HEK293 (cell line): ENCODE measurements around the gene STIM2.

Experiments
- CTCF ChIA-PET: fragments of 350-600 bp; formaldehyde crosslinking; extraction: SDS; loops from one replicate; lab custom pipeline; 2021; ENCODE audit warnings: antibody characterized with exemption; lab: Yijun Ruan, JAX
- POLR2A ChIA-PET: fragments of 300-600 bp; formaldehyde crosslinking; extraction: SDS; loops from one replicate; lab custom pipeline; 2020; ENCODE audit warnings: antibody characterized with exemption, inconsistent platforms; lab: Yijun Ruan, JAX
- H3K27ac ChIP-seq: fragments of 200-500 bp; sonication (Bioruptor generic); 2 replicates; pipeline ENCODE4 v1.5.1; 2014; ENCODE audit warnings: low read depth, low read length, control low read depth, inconsistent platforms; ENCODE audit errors: extremely low read depth
- H3K36me3 ChIP-seq, 2 experiments: fragments of 200-500 bp in 1 of 2; sonication (Bioruptor generic) in 1 of 2; 1 replicate in 1 of 2; 2 replicates in 1 of 2; pipeline ENCODE4 v1.5.1; 2014 to 2017; ENCODE audit warnings: inconsistent platforms in 2 of 2, low read length in 2 of 2; ENCODE audit not compliant: control insufficient read depth in 2 of 2, insufficient read depth in 1 of 2
- H3K4me1 ChIP-seq: fragments of 200-500 bp; sonication (Bioruptor generic); 2 replicates; pipeline ENCODE4 v1.5.1; 2014; ENCODE audit warnings: mild to moderate bottlenecking, low read length, inconsistent platforms; ENCODE audit not compliant: control insufficient read depth, insufficient read depth
- H3K4me3 ChIP-seq: 2 replicates; pipeline ENCODE4 v1.5.1; 2011; ENCODE audit warnings: low read depth, mild to moderate bottlenecking, control low read depth, low read length, moderate library complexity
- H3K9me3 ChIP-seq: fragments of 200-500 bp; sonication (Bioruptor generic); 2 replicates; pipeline ENCODE4 v1.5.1; 2014; ENCODE audit warnings: low read depth, low read length, inconsistent platforms; ENCODE audit not compliant: control insufficient read depth, insufficient read depth
- GLI4 ChIP-seq: fragments of 450-650 bp; formaldehyde crosslinking; IDR thresholded peaks from 2 replicates; pipeline ENCODE4 v1.5.1; 2016; ENCODE audit warnings: missing biosample characterization, missing genetic modification characterization
- KLF17 ChIP-seq: fragments of 450-650 bp; formaldehyde crosslinking; IDR thresholded peaks from 2 replicates; pipeline ENCODE4 v1.5.1; 2016; ENCODE audit warnings: missing biosample characterization, missing genetic modification characterization
- OVOL3 ChIP-seq: fragments of 450-650 bp; formaldehyde crosslinking; IDR thresholded peaks from 2 replicates; pipeline ENCODE4 v1.5.1; 2016; ENCODE audit warnings: missing biosample characterization, missing genetic modification characterization
- YY2 ChIP-seq: fragments of 450-650 bp; formaldehyde crosslinking; IDR thresholded peaks from 2 replicates; pipeline ENCODE4 v1.5.1; 2016; ENCODE audit warnings: missing biosample characterization, missing genetic modification characterization
- ZBTB48 ChIP-seq: fragments of 450-650 bp; formaldehyde crosslinking; IDR thresholded peaks from 2 replicates; pipeline ENCODE4 v1.5.1; 2016; ENCODE audit warnings: missing biosample characterization, missing genetic modification characterization
- ZNF112 ChIP-seq: fragments of 450-650 bp; formaldehyde crosslinking; IDR thresholded peaks from 2 replicates; pipeline ENCODE4 v1.5.0; 2017; ENCODE audit warnings: missing biosample characterization, missing genetic modification characterization
- ZNF114 ChIP-seq: fragments of 450-650 bp; formaldehyde crosslinking; IDR thresholded peaks from 2 replicates; pipeline ENCODE4 v1.5.0; 2017; ENCODE audit warnings: missing biosample characterization, missing genetic modification characterization
- ZNF121 ChIP-seq: fragments of 450-650 bp; formaldehyde crosslinking; IDR thresholded peaks from 2 replicates; pipeline ENCODE4 v1.5.1; 2016; ENCODE audit warnings: missing biosample characterization, missing genetic modification characterization
- ZNF175 ChIP-seq: fragments of 450-650 bp; formaldehyde crosslinking; IDR thresholded peaks from 2 replicates; pipeline ENCODE4 v1.5.1; 2016; ENCODE audit warnings: missing biosample characterization, missing genetic modification characterization
- ZNF221 ChIP-seq: fragments of 450-650 bp; formaldehyde crosslinking; IDR thresholded peaks from 2 replicates; pipeline ENCODE4 v1.5.1; 2017; ENCODE audit warnings: missing biosample characterization, missing genetic modification characterization, borderline replicate concordance
- ZNF280D ChIP-seq: fragments of 450-650 bp; formaldehyde crosslinking; IDR thresholded peaks from 2 replicates; pipeline ENCODE4 v1.5.1; 2016; ENCODE audit warnings: missing biosample characterization, missing genetic modification characterization
- ZNF324 ChIP-seq: fragments of 450-650 bp; formaldehyde crosslinking; IDR thresholded peaks from 2 replicates; pipeline ENCODE4 v1.5.1; 2016; ENCODE audit warnings: missing biosample characterization, missing genetic modification characterization
- ZNF404 ChIP-seq: fragments of 450-650 bp; formaldehyde crosslinking; IDR thresholded peaks from 2 replicates; pipeline ENCODE4 v1.5.1; 2017; ENCODE audit warnings: missing biosample characterization, missing genetic modification characterization
- ZNF501 ChIP-seq: fragments of 450-650 bp; formaldehyde crosslinking; IDR thresholded peaks from 2 replicates; pipeline ENCODE4 v1.5.1; 2016; ENCODE audit warnings: missing biosample characterization, missing genetic modification characterization
- ZNF510 ChIP-seq: fragments of 450-650 bp; formaldehyde crosslinking; IDR thresholded peaks from 2 replicates; pipeline ENCODE4 v1.5.1; 2018; ENCODE audit warnings: mild to moderate bottlenecking, missing genetic modification characterization, missing biosample characterization; ENCODE audit not compliant: insufficient replicate concordance
- ZNF514 ChIP-seq: fragments of 450-650 bp; formaldehyde crosslinking; IDR thresholded peaks from 2 replicates; pipeline ENCODE4 v1.5.1; 2016; ENCODE audit warnings: missing biosample characterization, missing genetic modification characterization
- ZNF521 ChIP-seq: fragments of 450-650 bp; formaldehyde crosslinking; IDR thresholded peaks from 2 replicates; pipeline ENCODE4 v1.5.1; 2017; ENCODE audit warnings: missing biosample characterization, mild to moderate bottlenecking, missing genetic modification characterization
- ZNF548 ChIP-seq: fragments of 450-650 bp; formaldehyde crosslinking; IDR thresholded peaks from 2 replicates; pipeline ENCODE4 v1.5.1; 2016; ENCODE audit warnings: missing biosample characterization, missing genetic modification characterization
- ZNF555 ChIP-seq: fragments of 450-650 bp; formaldehyde crosslinking; conservative IDR thresholded peaks from 2 replicates; pipeline ENCODE4 v1.5.1; 2017; ENCODE audit warnings: missing biosample characterization, mild to moderate bottlenecking, missing genetic modification characterization, inconsistent platforms
- ZNF558 ChIP-seq: fragments of 450-650 bp; formaldehyde crosslinking; IDR thresholded peaks from 2 replicates; pipeline ENCODE4 v1.5.1; 2016; ENCODE audit warnings: missing biosample characterization, missing genetic modification characterization
- ZNF600 ChIP-seq: fragments of 450-650 bp; formaldehyde crosslinking; IDR thresholded peaks from 2 replicates; pipeline ENCODE4 v1.5.1; 2016; ENCODE audit warnings: missing biosample characterization, missing genetic modification characterization
- ZNF670 ChIP-seq: fragments of 450-650 bp; formaldehyde crosslinking; IDR thresholded peaks from 2 replicates; pipeline ENCODE4 v1.5.1; 2016; ENCODE audit warnings: missing biosample characterization, missing genetic modification characterization, low read depth
- ZNF707 ChIP-seq: fragments of 450-650 bp; formaldehyde crosslinking; IDR thresholded peaks from 2 replicates; pipeline ENCODE4 v1.5.1; 2016; ENCODE audit warnings: missing biosample characterization, missing genetic modification characterization
- ZSCAN16 ChIP-seq: fragments of 450-650 bp; formaldehyde crosslinking; IDR thresholded peaks from 2 replicates; pipeline ENCODE4 v1.5.1; 2016; ENCODE audit warnings: missing biosample characterization, missing genetic modification characterization
- TF ChIP-seq, protein P1 (sequence below): fragments of 450-650 bp; formaldehyde crosslinking; IDR thresholded peaks from 2 replicates; pipeline ENCODE4 v1.5.1; 2017; ENCODE audit warnings: missing biosample characterization, mild to moderate bottlenecking, missing genetic modification characterization, moderate library complexity

Gene STIM2

DNA sequence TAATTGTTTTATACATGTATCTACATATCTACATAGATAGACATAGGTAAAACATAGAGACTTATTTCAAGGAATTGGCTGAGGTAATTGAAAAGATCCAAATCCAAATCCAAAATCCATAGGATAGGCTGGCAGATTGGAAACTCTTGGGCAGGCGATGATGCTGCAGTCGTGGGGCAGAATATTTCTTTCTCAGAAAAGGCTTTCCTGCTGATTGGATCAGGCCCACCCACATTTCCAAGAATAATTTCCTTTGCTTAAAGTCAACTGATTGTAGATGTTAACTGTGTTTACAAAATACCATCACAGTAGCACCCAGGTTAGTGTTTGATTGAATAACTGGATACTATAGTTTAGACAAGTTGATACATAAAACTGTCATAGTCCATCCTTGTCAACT, 27.2 kb downstream of the STIM2 start:
- CTCF ChIA-PET: no interaction called here
- Histone ChIP-seq H3K27ac (no peak overlapping the region), H3K36me3 (no peaks in the 10 kb centered on the region)
- POLR2A ChIA-PET: no interaction called here
- TF ChIP-seq ZNF121 (tag by site-specific recombination) (no peak), ZBTB48 (tag by site-specific recombination) (no peak), ZNF501 (tag by site-specific recombination) (no peak), ZNF600 (tag by site-specific recombination) (no peak), ZNF514 (tag by site-specific recombination) (no peak), ZNF221 (no peak), ZNF555 (tag by site-specific recombination) (no peak), ZNF510 (no peak), ZNF112 (tag by site-specific recombination) (no peak), ZNF324 (no peak), ZNF521 (tag by site-specific recombination) (no peak), YY2 (tag by site-specific recombination) (no peak), ZNF558 (no peak), ZNF548 (tag by site-specific recombination) (no peak), KLF17 (tag by site-specific recombination) (no peak), OVOL3 (no peak), ZSCAN16 (no peak), ZNF175 (tag by site-specific recombination) (no peak)
- TF ChIP-seq, protein P1, sequence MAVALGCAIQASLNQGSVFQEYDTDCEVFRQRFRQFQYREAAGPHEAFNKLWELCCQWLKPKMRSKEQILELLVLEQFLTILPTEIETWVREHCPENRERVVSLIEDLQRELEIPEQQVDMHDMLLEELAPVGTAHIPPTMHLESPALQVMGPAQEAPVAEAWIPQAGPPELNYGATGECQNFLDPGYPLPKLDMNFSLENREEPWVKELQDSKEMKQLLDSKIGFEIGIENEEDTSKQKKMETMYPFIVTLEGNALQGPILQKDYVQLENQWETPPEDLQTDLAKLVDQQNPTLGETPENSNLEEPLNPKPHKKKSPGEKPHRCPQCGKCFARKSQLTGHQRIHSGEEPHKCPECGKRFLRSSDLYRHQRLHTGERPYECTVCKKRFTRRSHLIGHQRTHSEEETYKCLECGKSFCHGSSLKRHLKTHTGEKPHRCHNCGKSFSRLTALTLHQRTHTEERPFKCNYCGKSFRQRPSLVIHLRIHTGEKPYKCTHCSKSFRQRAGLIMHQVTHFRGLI (tag by site-specific recombination): no peak
- TF ChIP-seq, all 188 proteins: peak for 0
- no peaks in the 10 kb centered on the region for H3K4me1 ChIP-seq
- H3K4me3 ChIP-seq: no peak overlapping the region
- no peaks in the 10 kb centered on the region for H3K9me3 ChIP-seq

DNA sequence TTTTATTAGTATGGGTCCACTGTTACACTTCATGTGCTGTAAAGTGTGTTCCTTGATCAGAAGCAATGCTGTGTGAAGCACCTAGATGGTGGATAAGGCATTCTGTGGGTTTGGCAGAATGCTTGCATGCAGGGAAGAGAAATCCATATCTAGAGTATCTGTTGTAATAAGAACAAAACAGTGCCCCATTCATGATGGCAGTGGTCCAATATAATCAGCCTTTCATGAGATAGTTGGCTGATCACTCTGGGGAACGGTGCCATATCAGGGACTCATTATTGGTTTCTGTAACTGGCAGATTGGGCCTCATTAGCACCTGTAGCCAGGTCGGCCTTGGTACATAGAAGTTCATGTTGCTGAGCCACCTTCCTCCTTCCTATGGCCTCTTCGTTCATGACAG, 28.7 kb downstream of the STIM2 start:
- TF ChIP-seq ZNF600 (tag by site-specific recombination) (no peak), ZNF114 (tag by site-specific recombination) (no peak), ZNF280D (tag by site-specific recombination) (no peak), ZNF404 (tag by site-specific recombination) (no peak), ZNF707 (tag by site-specific recombination) (no peak), ZNF670 (no peak), GLI4 (tag by site-specific recombination) (no peak)
- no peaks in the 10 kb centered on the region for H3K36me3 ChIP-seq
- CTCF ChIA-PET: interaction anchor here (0.6 kb wide), 1 partner anchor 560 kb away, joined by 3 read pairs; no protein-coding TSS in a partner anchor
- H3K4me3 ChIP-seq: no peak overlapping the region
- H3K9me3 ChIP-seq: no peaks in the 10 kb centered on the region
- POLR2A ChIA-PET: no interaction called here
- H3K27ac ChIP-seq: no peak overlapping the region
- H3K4me1 ChIP-seq: no peaks in the 10 kb centered on the region
